ENCODE measurements around the gene GSTA4. TPM values are rescaled to one million over a fixed set of nuclear protein-coding genes. Genes with fewer than 3 reads are reported as not detected.
"Not testable (repeated sequence)": the region's sequence is repeated elsewhere in the genome, so short reads cannot be mapped to it uniquely, and the experiment has no call there.

Gene GSTA4
- total and polyA plus RNA-seq, 2 experiments from 2014 or later, result 79.6 to 89.2 TPM

DNA sequence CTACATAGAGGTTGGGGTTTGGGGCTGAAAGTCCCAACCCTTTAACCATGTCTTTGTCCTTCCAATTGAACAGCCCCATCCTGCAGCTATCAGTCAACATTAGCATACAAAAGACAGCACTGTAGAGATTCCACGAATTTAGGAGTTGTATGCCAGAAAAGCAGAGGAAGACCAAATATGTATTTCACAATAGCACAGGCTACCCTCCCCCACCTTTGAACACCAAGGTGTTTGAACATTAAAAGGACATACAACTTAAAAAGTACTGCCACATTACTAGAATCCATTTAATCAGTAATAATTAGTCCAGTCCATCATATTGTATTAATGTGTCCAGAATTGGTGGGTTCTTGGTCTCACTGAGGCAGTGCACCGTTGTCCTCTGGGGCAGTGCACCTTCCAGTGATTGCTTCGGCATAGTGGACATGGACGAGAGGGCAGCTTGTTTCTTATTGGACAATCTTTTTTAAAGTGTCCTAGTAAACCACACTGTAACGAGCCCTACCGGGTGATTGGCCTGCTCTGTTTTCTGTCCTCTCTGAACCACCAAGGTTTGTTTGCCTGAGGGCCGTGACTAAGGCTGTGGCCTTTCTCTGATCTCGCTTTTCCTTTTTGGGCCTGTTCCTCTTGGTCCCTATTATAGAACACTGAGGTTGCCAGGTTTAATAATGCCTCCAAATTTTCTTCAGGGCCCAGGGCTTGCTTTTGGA lies 36.4 kb downstream of the GSTA4 start:
- Histone ChIP-seq H3K4me3 (no peak overlapping the region), H3K4me1 (ENCODE audit: insufficient read depth) (peaks cover 3% of the 10 kb centered on the region), H3K9me2 (replicated peaks; ENCODE audit: insufficient read depth) (no peaks in the 10 kb centered on the region), H3K79me2 (no peaks in the 10 kb centered on the region), H3K4me2 (no peak overlapping the region), H4K20me1 (ENCODE audit: insufficient read depth, poor library complexity, severe bottlenecking) (no peaks in the 10 kb centered on the region), H2AFZ (no peak overlapping the region), H3K36me3 (replicated peaks; ENCODE audit: insufficient read depth, low read depth) (no peaks in the 10 kb centered on the region), H3K27ac (no peak overlapping the region), H3K9me3 (ENCODE audit: low read depth) (no peaks in the 10 kb centered on the region), H3K27me3 (no peaks in the 10 kb centered on the region)
- whole genome bisulfite sequencing (ENCODE audit: low lambda C conversion rate, missing lambda C conversion rate), result 79% methylated on average over 8 of the region's 8 CpGs
- DNase-seq (ENCODE audit: low spot score), result no peak
- TF ChIP-seq EZH2 (IDR thresholded peaks at IDR 0.05; ENCODE audit: borderline replicate concordance), result no peak

DNA sequence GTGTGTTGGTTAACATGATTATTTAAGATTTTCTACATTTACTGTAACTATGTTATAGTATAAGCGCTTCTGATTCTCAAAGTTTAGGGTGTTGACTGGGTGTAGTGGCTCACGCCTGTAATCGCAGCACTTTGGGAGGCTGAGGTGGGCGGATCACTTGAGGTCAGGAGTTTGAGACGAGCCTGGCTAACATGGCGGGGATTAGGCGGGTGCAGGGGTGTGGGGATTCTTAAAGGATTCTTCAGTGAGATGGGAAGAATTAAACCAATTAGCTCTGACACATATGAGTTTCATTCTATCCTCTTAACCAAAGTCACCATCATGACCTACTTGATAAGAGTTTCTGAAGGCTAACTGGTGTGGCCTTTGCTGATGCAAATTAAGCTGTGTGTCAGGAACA lies 39.2 kb downstream of the GSTA4 start:
- Histone ChIP-seq H3K4me3 (no peak overlapping the region), H3K27ac (no peak overlapping the region), H3K9me2 (replicated peaks; ENCODE audit: insufficient read depth) (no peaks in the 10 kb centered on the region), H3K4me2 (no peak overlapping the region), H3K27me3 (no peaks in the 10 kb centered on the region), H3K9me3 (ENCODE audit: low read depth) (no peaks in the 10 kb centered on the region), H3K79me2 (no peaks in the 10 kb centered on the region), H2AFZ (no peak overlapping the region), H3K4me1 (ENCODE audit: insufficient read depth) (no peaks in the 10 kb centered on the region), H3K36me3 (replicated peaks; ENCODE audit: insufficient read depth, low read depth) (no peaks in the 10 kb centered on the region), H4K20me1 (ENCODE audit: insufficient read depth, poor library complexity, severe bottlenecking) (no peaks in the 10 kb centered on the region)
- DNase-seq (ENCODE audit: low spot score), result no peak
- TF ChIP-seq, protein P1, sequence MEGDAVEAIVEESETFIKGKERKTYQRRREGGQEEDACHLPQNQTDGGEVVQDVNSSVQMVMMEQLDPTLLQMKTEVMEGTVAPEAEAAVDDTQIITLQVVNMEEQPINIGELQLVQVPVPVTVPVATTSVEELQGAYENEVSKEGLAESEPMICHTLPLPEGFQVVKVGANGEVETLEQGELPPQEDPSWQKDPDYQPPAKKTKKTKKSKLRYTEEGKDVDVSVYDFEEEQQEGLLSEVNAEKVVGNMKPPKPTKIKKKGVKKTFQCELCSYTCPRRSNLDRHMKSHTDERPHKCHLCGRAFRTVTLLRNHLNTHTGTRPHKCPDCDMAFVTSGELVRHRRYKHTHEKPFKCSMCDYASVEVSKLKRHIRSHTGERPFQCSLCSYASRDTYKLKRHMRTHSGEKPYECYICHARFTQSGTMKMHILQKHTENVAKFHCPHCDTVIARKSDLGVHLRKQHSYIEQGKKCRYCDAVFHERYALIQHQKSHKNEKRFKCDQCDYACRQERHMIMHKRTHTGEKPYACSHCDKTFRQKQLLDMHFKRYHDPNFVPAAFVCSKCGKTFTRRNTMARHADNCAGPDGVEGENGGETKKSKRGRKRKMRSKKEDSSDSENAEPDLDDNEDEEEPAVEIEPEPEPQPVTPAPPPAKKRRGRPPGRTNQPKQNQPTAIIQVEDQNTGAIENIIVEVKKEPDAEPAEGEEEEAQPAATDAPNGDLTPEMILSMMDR (IDR thresholded peaks at IDR 0.05; ENCODE audit: poor library complexity), result no peak
- TF ChIP-seq EZH2 (IDR thresholded peaks at IDR 0.05; ENCODE audit: borderline replicate concordance) (no peak), EZH2phosphoT487 (IDR thresholded peaks at IDR 0.05; ENCODE audit: low read depth, severe bottlenecking, unreplicated experiment) (no peak)
- 96% methylated on average over 7 of the region's 7 CpGs for WGBS (ENCODE audit: low lambda C conversion rate, missing lambda C conversion rate)

DNA sequence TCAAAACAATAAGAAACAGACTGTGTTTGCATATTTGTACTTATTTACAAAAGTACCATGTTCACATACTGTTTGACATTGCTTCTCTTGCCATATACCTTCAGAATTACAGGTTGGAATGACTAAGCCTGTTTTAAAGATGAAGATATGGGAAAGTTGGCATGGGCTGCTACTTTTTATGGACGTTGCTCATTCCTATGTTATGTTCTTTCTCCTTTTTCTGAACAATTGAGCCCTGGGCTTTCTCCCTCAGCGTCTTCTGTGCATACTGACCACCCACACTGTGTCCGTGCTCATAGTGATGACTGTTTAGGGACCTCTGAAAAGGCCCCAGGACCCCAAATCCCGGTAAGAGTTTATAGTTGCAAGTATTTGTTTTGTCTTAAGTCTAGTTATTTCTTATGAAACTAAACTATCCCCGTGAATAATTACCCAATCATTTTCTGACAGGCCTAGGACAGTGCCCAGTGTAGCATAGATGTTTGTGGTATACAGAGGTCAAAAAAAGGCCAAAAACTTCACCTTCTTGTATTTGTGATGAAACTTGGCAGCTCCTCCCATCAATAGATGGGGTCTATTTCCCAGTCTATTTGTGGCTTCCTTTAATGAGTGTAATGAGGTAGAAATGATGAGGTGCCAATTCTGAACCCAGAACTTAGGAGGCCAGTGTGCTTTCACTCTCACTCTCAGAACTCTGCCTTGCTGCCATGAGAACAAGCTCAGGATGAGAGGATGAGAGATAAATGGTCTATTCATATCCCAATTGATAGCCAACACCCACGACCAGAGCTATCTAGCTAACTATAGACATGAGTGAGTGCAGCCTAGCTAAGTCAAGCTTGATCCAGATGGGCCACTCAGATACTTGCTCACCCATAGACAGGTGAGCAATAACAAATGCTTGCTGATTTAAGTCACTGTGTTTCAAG lies 40.9 kb downstream of the GSTA4 start:
- Histone ChIP-seq H2AFZ (no peak overlapping the region), H3K27ac (no peak overlapping the region), H3K9me2 (replicated peaks; ENCODE audit: insufficient read depth) (no peaks in the 10 kb centered on the region), H3K4me3 (no peak overlapping the region), H3K36me3 (replicated peaks; ENCODE audit: insufficient read depth, low read depth) (no peaks in the 10 kb centered on the region), H4K20me1 (ENCODE audit: insufficient read depth, poor library complexity, severe bottlenecking) (no peaks in the 10 kb centered on the region), H3K79me2 (no peaks in the 10 kb centered on the region), H3K27me3 (no peaks in the 10 kb centered on the region), H3K4me1 (ENCODE audit: insufficient read depth) (no peaks in the 10 kb centered on the region), H3K4me2 (no peak overlapping the region), H3K9me3 (ENCODE audit: low read depth) (no peaks in the 10 kb centered on the region)
- 66% methylated on average over 6 of the region's 6 CpGs for WGBS (ENCODE audit: low lambda C conversion rate, missing lambda C conversion rate)
- DNase-seq (ENCODE audit: low spot score), result no peak
- TF ChIP-seq, protein P1 (IDR thresholded peaks at IDR 0.05; ENCODE audit: poor library complexity), result no peak
- TF ChIP-seq EZH2 (IDR thresholded peaks at IDR 0.05; ENCODE audit: borderline replicate concordance) (no peak), EZH2phosphoT487 (IDR thresholded peaks at IDR 0.05; ENCODE audit: low read depth, severe bottlenecking, unreplicated experiment) (no peak)

DNA sequence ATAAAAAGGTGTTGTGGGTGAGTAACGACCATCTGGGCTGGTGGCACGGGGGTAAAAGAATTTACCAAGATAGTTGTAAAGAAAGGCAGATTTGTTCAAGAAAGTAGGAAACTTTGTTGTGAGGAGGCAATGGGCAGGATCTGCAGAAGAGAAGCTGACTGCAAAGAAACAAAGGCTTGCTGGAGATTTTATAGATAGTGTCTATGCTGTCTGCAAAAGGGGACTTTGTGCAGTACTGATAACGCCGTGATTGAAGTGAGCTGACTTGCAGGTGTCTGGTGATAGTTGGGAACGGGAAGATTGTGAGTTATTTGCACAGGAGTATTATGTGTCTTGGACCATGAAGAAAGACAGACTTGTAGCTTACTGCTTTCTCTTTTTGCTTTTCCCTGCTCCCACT lies 48.8 kb downstream of the GSTA4 start:
- 7% methylated on average over 5 of the region's 5 CpGs for WGBS (ENCODE audit: low lambda C conversion rate, missing lambda C conversion rate)
- peak; percentile 61 for DNase-seq (ENCODE audit: low spot score)
- TF ChIP-seq EZH2phosphoT487 (IDR thresholded peaks at IDR 0.05; ENCODE audit: low read depth, severe bottlenecking, unreplicated experiment) (no peak), EZH2 (IDR thresholded peaks at IDR 0.05; ENCODE audit: borderline replicate concordance) (no peak)
- TF ChIP-seq, protein P1 (IDR thresholded peaks at IDR 0.05; ENCODE audit: poor library complexity), result no peak
- peak overlapping the region; percentile 5 for H3K4me2 ChIP-seq
- no peaks in the 10 kb centered on the region for H3K27me3 ChIP-seq
- H3K9me2 ChIP-seq (replicated peaks; ENCODE audit: insufficient read depth), result no peaks in the 10 kb centered on the region
- no peak overlapping the region for H3K4me3 ChIP-seq
- H3K27ac ChIP-seq, result peak overlapping the region; percentile 39
- H2AFZ ChIP-seq, result no peak overlapping the region
- no peaks in the 10 kb centered on the region for H4K20me1 ChIP-seq (ENCODE audit: insufficient read depth, poor library complexity, severe bottlenecking)
- peaks cover 3% of the 10 kb centered on the region for H3K4me1 ChIP-seq (ENCODE audit: insufficient read depth)
- H3K36me3 ChIP-seq (replicated peaks; ENCODE audit: insufficient read depth, low read depth), result no peaks in the 10 kb centered on the region
- no peaks in the 10 kb centered on the region for H3K9me3 ChIP-seq (ENCODE audit: low read depth)
- no peaks in the 10 kb centered on the region for H3K79me2 ChIP-seq

DNA sequence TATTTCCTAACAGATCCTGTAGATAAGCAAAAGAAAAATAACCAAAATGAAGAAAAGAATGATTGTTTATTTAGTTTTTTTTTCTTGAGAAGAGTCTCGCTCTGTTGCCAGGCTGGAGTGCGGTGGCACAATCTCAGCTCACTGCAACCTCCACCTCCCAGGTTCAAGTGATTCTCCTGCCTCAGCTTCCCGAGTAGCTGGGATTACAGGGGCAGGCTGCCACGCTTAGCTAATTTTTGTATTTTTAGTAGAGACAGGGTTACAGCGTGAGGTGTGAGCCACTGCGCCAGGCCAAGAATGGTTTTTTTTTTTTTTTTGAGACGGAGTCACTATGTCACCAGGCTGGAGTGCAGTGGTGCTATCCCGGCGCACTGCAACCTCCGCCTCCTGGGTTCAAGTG lies 52.3 kb downstream of the GSTA4 start:
- H3K36me3 ChIP-seq (replicated peaks; ENCODE audit: insufficient read depth, low read depth); H3K27me3 ChIP-seq; H3K9me3 ChIP-seq (ENCODE audit: low read depth); H4K20me1 ChIP-seq (ENCODE audit: insufficient read depth, poor library complexity, severe bottlenecking); H3K27ac ChIP-seq; H2AFZ ChIP-seq; DNase-seq (ENCODE audit: low spot score); H3K4me1 ChIP-seq (ENCODE audit: insufficient read depth); H3K4me2 ChIP-seq; H3K9me2 ChIP-seq (replicated peaks; ENCODE audit: insufficient read depth); H3K4me3 ChIP-seq; H3K79me2 ChIP-seq: not testable (repeated sequence)
- WGBS (ENCODE audit: low lambda C conversion rate, missing lambda C conversion rate), result 97% methylated on average over 10 of the region's 10 CpGs
